Gastrocnemius medialis (tissue), 4 donors: ENCODE measurements around the gene HS2ST1.

Experiments
- CTCF ChIP-seq, 5 experiments: fragments of 450-650 bp in 3 of 5; fragments of 200-600 bp in 2 of 5; sonication (generic) in 2 of 5; IDR thresholded peaks in 4 of 5; conservative IDR thresholded peaks in 1 of 5; 1 replicate in 4 of 5; 2 replicates in 1 of 5; pipeline ENCODE4 v1.5.1; 2016 to 2019; ENCODE audit warnings: antibody characterized with exemption in 5 of 5, mild to moderate bottlenecking in 3 of 5, moderate library complexity in 3 of 5
- POLR2A ChIP-seq, 2 donors: fragments of 450-650 bp; IDR thresholded peaks; one replicate each; pipeline ENCODE4 v1.6.1; 2017; ENCODE audit warnings: antibody characterized with exemption in 2 of 2, mild to moderate bottlenecking in 2 of 2, moderate library complexity in 2 of 2

- no peak for TF ChIP-seq CTCF (IDR thresholded peaks at IDR 0.05 in 4 of 5, conservative IDR thresholded peaks at IDR 0.05 in 1 of 5)
- no peak for TF ChIP-seq POLR2A (IDR thresholded peaks at IDR 0.05)
Measured at GRCh38 chr1:87144981-87145380, 230.5 kb downstream of the HS2ST1 start.
